Panc1 (cell line): ENCODE data around the gene IRX5. TPM values are rescaled to one million over a fixed set of nuclear protein-coding genes. Genes with fewer than 3 reads are reported as not detected.

Source experiments
- ATAC-seq: fragments of 200-7000 bp; cut with Tn5 transposase; 2 replicates; pipeline ENCODE4 v1.9.1; 2020; ENCODE audit warnings: mild to moderate bottlenecking, moderate library complexity
- BruUV-seq: library from RNA; stranded (reverse); fragments of 400-500 nt; replicated peaks from 2 replicates; lab custom pipeline; 2021; lab: Mats Ljungman, UMichigan
- CTCF ChIA-PET: fragments of 300-600 bp; sonication (Branson Sonifier 250); formaldehyde crosslinking; loops from one replicate; lab custom pipeline; 2022; ENCODE audit warnings: antibody characterized with exemption; lab: Charles Lee
- POLR2A ChIA-PET: fragments of 300-600 bp; sonication (Branson Sonifier 250); formaldehyde crosslinking; loops from one replicate; lab custom pipeline; 2022; ENCODE audit warnings: antibody characterized with exemption; lab: Charles Lee
- DNase-seq: peaks from one replicate; pipeline ENCODE4 v3.0.0-alpha.2; 2010; ENCODE audit warnings: low read depth, low spot score
- H3K27ac ChIP-seq: 2 replicates; pipeline ENCODE4 v1.5.1; 2011; ENCODE audit warnings: mild to moderate bottlenecking, low read length, inconsistent platforms
- H3K27me3 ChIP-seq: fragments of 200-500 bp; sonication (Bioruptor generic); 2 replicates; pipeline ENCODE4 v1.6.0; 2014; ENCODE audit warnings: low read length, inconsistent platforms; ENCODE audit not compliant: control insufficient read depth, insufficient read depth
- H3K36me3 ChIP-seq: fragments of 200-500 bp; sonication (Bioruptor generic); 2 replicates; pipeline ENCODE4 v1.5.1; 2014; ENCODE audit warnings: inconsistent platforms, mild to moderate bottlenecking, low read length, moderate library complexity; ENCODE audit not compliant: control insufficient read depth, insufficient read depth
- H3K4me1 ChIP-seq: 2 replicates; pipeline ENCODE4 v1.5.1; 2011; ENCODE audit warnings: inconsistent platforms, mild to moderate bottlenecking, low read length, moderate library complexity; ENCODE audit not compliant: control insufficient read depth, insufficient read depth
- H3K4me3 ChIP-seq, 2 experiments: 2 replicates each; pipeline ENCODE4 v1.5.1; 2011 to 2012; ENCODE audit warnings: low read depth in 2 of 2, low read length in 2 of 2, mild to moderate bottlenecking in 2 of 2, inconsistent platforms in 1 of 2, moderate library complexity in 1 of 2
- H3K9me3 ChIP-seq: fragments of 200-500 bp; sonication (Bioruptor generic); 2 replicates; pipeline ENCODE4 v1.5.1; 2014; ENCODE audit warnings: low read depth, mild to moderate bottlenecking, inconsistent platforms, low read length, moderate library complexity; ENCODE audit not compliant: control insufficient read depth, insufficient read depth
- POLR2AphosphoS5 ChIP-seq: IDR thresholded peaks from 2 replicates; pipeline ENCODE4 v1.6.1; 2012; ENCODE audit warnings: mild to moderate bottlenecking, low read depth, low read length, moderate library complexity
- REST ChIP-seq, 2 experiments: IDR thresholded peaks; 2 replicates each; pipeline ENCODE4 v1.6.1; 2011 to 2012; ENCODE audit warnings: low read depth in 2 of 2, control low read depth in 1 of 2, low read length in 1 of 2, mild to moderate bottlenecking in 1 of 2, moderate library complexity in 1 of 2; ENCODE audit not compliant: insufficient read depth in 1 of 2
- SIN3A ChIP-seq: IDR thresholded peaks from 2 replicates; pipeline ENCODE4 v1.6.1; 2012; ENCODE audit warnings: low read depth, mild to moderate bottlenecking, low read length, moderate library complexity, borderline replicate concordance; ENCODE audit not compliant: insufficient read depth
- TCF7L2 ChIP-seq: IDR thresholded peaks from 2 replicates; pipeline ENCODE4 v1.6.1; 2011; ENCODE audit warnings: mild to moderate bottlenecking, low read depth, low read length, inconsistent platforms
- in situ Hi-C: cut with HindIII; loops from 2 replicates; pipeline ENCODE4 v1.10.0; 2016; ENCODE audit warnings: low sequenced_read_pairs, low pct_unique_long_range_greater_than_20kb
- intact Hi-C: fragments of 100-400 bp; cut with micrococcal nuclease; formaldehyde crosslinking; loops from one replicate; pipeline ENCODE4 v1.10.0; 2022; ENCODE audit not compliant: unreplicated experiment
- total RNA-seq: library from RNA; stranded (reverse); gene quantifications from one replicate; pipeline ENCODE4 v1.2.1, GENCODE V29; 2021; ENCODE audit not compliant: unreplicated experiment
- TF ChIP-seq, protein P1 (sequence below): fragments of 450-650 bp; IDR thresholded peaks from 2 replicates; pipeline ENCODE4 v1.5.1; 2017; ENCODE audit warnings: mild to moderate bottlenecking

The IRX5 gene
- total RNA-seq, 1 experiment from 2014 or later = 2.7 TPM

DNA sequence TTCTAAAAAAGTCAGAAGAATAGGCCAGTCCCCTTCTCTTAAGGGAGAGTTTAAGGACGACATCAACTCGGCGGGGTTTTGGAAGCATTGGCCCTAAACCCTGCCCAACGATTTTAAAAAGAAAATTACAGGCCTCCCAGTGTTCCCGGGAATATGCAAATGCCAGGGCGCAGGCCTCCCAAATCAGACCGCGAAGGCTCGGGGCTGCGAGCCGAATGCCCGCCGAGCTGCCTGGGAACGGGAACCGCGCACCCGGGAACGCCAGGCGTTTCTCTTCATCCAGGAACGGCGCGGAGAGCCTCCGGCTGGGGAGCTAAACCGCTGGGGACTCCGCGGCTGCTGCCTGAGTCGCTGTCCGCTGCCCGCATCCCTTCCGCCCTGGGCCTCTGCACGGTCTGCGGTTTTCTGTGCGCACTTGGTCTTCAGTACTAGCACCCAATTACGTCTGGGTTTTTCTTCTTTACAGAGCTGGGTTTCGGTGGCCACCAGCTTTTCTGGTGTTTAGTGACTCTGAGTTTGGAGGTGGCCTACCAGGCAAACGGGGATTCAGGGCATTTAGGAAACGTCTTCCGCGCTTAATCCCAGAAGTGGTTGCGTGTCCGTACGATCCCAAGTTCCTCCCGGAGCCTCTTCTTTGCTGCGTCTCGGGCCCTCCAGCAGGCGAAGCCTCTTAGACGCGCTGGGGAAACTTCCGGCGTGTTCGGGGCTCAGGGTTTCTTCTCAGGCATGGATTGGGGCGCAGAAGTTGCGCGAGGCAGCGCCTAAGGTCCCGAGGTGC lies 5.7 kb downstream of the IRX5 start:
- no peaks in the 10 kb centered on the region for H3K27me3 ChIP-seq
- no peak for ATAC-seq

GRCh38 chr16:54936979-54937670 lies 6.5 kb downstream of the IRX5 start:
- no peak for DNase-seq
- TF ChIP-seq, protein P1, sequence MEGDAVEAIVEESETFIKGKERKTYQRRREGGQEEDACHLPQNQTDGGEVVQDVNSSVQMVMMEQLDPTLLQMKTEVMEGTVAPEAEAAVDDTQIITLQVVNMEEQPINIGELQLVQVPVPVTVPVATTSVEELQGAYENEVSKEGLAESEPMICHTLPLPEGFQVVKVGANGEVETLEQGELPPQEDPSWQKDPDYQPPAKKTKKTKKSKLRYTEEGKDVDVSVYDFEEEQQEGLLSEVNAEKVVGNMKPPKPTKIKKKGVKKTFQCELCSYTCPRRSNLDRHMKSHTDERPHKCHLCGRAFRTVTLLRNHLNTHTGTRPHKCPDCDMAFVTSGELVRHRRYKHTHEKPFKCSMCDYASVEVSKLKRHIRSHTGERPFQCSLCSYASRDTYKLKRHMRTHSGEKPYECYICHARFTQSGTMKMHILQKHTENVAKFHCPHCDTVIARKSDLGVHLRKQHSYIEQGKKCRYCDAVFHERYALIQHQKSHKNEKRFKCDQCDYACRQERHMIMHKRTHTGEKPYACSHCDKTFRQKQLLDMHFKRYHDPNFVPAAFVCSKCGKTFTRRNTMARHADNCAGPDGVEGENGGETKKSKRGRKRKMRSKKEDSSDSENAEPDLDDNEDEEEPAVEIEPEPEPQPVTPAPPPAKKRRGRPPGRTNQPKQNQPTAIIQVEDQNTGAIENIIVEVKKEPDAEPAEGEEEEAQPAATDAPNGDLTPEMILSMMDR = peak; percentile 58
- TF ChIP-seq SIN3A = no peak
- Histone ChIP-seq H3K27me3 (no peaks in the 10 kb centered on the region), H3K36me3 (no peaks in the 10 kb centered on the region), H3K4me1 (no peaks in the 10 kb centered on the region), H3K4me3 (no peak overlapping the region), H3K27ac (no peak overlapping the region), H3K9me3 (no peaks in the 10 kb centered on the region)
- POLR2A ChIA-PET = no interaction called here
- intact Hi-C loops = no loop called here
- BruUV-seq = no TSS peak
- CTCF ChIA-PET = no interaction called here
- ATAC-seq = no peak
- in situ Hi-C loops = no loop called here

More for the DNA sequence above, 5.7 kb downstream of the IRX5 start:
- H3K9me3 ChIP-seq = no peaks in the 10 kb centered on the region
- no peaks in the 10 kb centered on the region for H3K36me3 ChIP-seq
- BruUV-seq = no TSS peak
- H3K27ac ChIP-seq = no peak overlapping the region
- ChIA-PET CTCF (no interaction called here), POLR2A (interaction anchor here (0.6 kb wide), 2 partner anchors 12 to 276 kb away, joined by 4 to 13 read pairs; no protein-coding TSS in a partner anchor)
- no peaks in the 10 kb centered on the region for H3K4me1 ChIP-seq
- no peak for DNase-seq
- no peak overlapping the region for H3K4me3 ChIP-seq
- TF ChIP-seq, protein P1 = no peak
- no peak for TF ChIP-seq SIN3A
- TF ChIP-seq TCF7L2 = no peak
- no peak for TF ChIP-seq POLR2AphosphoS5
- TF ChIP-seq REST (IDR thresholded peaks at IDR 0.05; ENCODE audit: insufficient read depth in 1 of 2, low read depth in 2 of 2, low read length in 1 of 2) = no peak
- in situ Hi-C loops = no loop called here
- intact Hi-C loops = no loop called here
